Measurements from ENCODE around the gene MYH4. TPM values are rescaled to one million over a fixed set of nuclear protein-coding genes. Genes with fewer than 3 reads are reported as not detected.

The MYH4 gene
- not detected for total RNA-seq

DNA sequence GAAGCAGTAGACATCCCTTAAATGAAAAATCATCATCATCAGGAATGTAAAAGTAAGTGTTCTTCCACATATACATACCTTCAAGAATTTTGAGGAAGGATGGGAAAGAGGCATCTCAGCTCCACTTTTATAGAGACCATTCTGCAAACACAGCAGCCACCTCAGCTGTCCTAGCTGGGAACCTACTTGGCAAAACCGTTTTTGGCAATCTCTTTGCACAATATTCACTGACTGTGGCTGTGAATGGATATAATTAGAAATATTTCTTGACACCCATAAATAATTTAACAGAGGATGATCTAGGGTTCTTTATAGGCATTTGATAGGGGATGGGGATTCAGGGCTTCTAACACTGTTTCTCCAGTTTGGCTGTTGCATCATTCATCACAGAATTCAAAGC is at the start of gene MYH4:
Gene MYH4 (minus strand): TSS at position 101 of the 400 bp plus-strand sequence. CDS start 2,814 bp downstream, outside the sequence.
- Mint-ChIP-seq H3K27ac (no peak within 1 kb of the TSS), H3K9me3 (ENCODE audit: low read depth) (peaks cover 3% of the 10 kb centered on the region), H3K4me3 (no peak within 1 kb of the TSS), H3K27me3 (no peaks in the 10 kb centered on the region), H3K36me3 (no peaks in the 10 kb centered on the region), H3K4me1 (no peaks in the 10 kb centered on the region)
- ATAC-seq: no peak
- no peak for DNase-seq
- CTCF ChIA-PET: interaction anchor here (0.6 kb wide), 1 partner anchor 106 kb away, joined by 4 read pairs; no protein-coding TSS in a partner anchor

DNA sequence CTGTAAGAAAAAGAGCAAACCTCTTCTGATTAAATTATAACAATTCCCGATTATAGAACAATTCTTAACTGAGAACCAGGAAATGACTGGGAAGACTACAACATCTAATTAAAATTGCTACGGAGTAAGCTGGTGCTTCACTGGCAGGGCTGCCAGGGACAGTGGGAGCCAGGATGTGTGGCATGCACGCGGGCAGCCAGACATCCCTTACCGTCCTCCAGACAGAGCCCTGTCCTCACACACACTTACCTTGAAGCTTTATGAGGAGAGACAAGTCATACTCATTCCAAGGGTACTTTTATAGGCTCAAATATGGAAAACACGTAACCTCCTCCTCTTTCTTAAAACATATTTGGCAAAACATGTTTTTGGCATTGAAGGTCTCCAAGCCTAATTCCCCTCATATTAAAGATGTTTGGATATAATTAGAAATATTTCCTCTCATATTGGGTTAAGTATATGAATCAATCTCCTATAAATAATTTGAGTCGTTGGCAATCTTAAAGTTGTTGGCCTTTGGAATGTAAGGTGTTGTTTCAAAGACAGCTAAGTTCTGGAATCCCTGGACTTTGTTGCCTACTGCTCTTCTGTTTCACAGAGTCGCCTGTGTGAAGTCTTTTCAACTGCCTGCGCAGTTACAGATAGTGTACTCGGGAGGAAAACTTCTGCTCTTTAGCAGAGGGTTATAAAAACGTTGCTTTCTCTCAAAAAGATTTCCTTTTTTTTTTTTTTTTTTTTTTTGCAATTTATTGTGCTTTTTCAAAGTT is 49.1 kb upstream of the MYH4 start, which contains the start of gene MYH1:
Gene MYH1 (minus strand): TSS at position 272 of the 767 bp plus-strand sequence. CDS start 1,900 bp downstream, outside the sequence.
- no peaks in the 10 kb centered on the region for H3K4me1 Mint-ChIP-seq
- CTCF ChIA-PET: no interaction called here
- ATAC-seq: no peak
- no peak within 1 kb of the TSS for H3K27ac Mint-ChIP-seq
- no peaks in the 10 kb centered on the region for H3K9me3 Mint-ChIP-seq (ENCODE audit: low read depth)
- DNase-seq: no peak
- H3K27me3 Mint-ChIP-seq: peaks cover 2% of the 10 kb centered on the region
- H3K36me3 Mint-ChIP-seq: no peaks in the 10 kb centered on the region
- no peak within 1 kb of the TSS for H3K4me3 Mint-ChIP-seq

DNA sequence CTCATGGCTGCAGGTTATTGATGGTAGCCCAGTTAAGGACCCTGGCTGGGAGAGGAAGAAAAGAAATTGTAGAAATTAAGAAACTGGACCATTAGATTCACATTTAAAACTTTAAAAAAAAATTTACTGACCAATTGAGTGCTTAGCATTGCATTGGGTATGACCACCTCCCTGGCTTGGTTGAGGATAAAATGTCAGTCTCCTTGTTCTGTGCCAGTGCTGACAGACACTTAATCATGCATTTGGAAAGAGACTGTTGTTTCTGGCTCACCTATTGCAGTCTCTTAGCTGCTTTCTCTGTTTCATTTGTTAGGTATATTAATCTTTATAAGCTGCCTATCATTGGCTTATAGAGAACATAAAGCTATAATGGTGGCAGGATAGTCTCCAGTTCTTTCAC is 47.3 kb upstream of the MYH4 start:
- DNase-seq: no peak
- ATAC-seq: no peak
- no peak overlapping the region for H3K27ac Mint-ChIP-seq
- peaks cover 2% of the 10 kb centered on the region for H3K27me3 Mint-ChIP-seq
- CTCF ChIA-PET: no interaction called here
- H3K9me3 Mint-ChIP-seq (ENCODE audit: low read depth): no peaks in the 10 kb centered on the region
- H3K4me1 Mint-ChIP-seq: no peaks in the 10 kb centered on the region
- no peaks in the 10 kb centered on the region for H3K36me3 Mint-ChIP-seq
- no peak overlapping the region for H3K4me3 Mint-ChIP-seq

DNA sequence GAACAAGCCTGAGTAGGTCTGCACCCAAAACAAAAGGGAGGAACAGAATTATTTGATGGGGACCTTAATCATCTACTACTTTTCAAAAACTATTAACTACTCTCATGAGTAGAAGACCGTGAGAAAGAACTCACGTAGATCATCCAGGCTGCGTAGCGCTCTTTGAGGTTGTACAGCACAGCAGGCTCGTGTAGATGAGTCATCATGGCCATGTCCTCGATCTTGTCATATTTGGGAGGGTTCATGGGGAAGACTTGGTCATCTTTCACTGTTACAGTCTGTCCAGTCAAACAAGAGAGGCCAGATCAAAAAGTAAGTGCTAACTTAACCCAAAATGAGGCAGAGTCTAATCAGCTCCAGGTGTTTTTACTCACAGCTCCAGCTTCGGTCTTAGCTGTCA is 46.7 kb upstream of the MYH4 start:
- no peaks in the 10 kb centered on the region for H3K4me1 Mint-ChIP-seq
- ATAC-seq (no peak), DNase-seq (no peak)
- H3K27me3 Mint-ChIP-seq: peaks cover 2% of the 10 kb centered on the region
- no peaks in the 10 kb centered on the region for H3K36me3 Mint-ChIP-seq
- no peak overlapping the region for H3K4me3 Mint-ChIP-seq
- no peaks in the 10 kb centered on the region for H3K9me3 Mint-ChIP-seq (ENCODE audit: low read depth)
- CTCF ChIA-PET: no interaction called here
- H3K27ac Mint-ChIP-seq: no peak overlapping the region

DNA sequence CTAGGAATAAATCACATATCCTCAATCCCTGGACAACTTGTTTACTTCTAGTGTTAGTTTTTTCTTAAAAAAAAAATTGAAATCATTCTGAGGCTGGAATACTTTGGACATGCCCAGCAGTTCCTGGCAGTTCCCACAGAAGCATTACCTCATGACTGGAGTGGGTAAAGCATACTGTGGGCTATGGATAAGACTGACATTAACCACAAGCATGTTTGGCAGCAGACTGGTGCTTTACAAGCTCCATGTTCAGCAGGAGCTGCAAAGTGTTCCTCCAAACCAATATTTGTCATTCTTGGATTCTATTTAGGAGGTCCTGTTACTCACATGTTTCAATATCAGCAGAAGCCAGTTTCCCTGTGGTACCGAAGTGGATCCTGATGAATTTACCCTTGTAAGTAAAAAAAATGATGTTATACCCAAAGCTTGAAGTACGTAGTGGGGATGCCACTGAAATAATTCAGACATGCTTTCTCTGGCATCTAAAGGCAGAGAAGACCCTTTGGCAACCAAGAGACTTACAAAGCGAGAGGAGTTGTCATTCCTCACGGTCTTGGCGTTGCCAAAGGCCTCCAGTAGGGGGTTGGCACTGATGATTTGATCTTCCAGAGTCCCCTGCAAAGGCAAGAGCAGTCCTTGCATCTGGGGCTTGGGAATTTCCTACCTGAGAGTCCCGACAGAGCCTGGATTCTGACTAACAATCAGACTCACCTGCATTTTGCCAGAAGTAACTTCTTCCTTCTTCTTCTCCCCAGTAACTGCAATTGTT is 44.1 kb upstream of the MYH4 start:
- DNase-seq (no peak), ATAC-seq (no peak)
- H3K4me1 Mint-ChIP-seq: no peaks in the 10 kb centered on the region
- H3K36me3 Mint-ChIP-seq: no peaks in the 10 kb centered on the region
- peaks cover 2% of the 10 kb centered on the region for H3K27me3 Mint-ChIP-seq
- no peak overlapping the region for H3K27ac Mint-ChIP-seq
- CTCF ChIA-PET: interaction anchor here (1.1 kb wide), 1 partner anchor 105 kb away, joined by 4 read pairs; no protein-coding TSS in a partner anchor
- H3K9me3 Mint-ChIP-seq (ENCODE audit: low read depth): no peaks in the 10 kb centered on the region
- H3K4me3 Mint-ChIP-seq: no peak overlapping the region

DNA sequence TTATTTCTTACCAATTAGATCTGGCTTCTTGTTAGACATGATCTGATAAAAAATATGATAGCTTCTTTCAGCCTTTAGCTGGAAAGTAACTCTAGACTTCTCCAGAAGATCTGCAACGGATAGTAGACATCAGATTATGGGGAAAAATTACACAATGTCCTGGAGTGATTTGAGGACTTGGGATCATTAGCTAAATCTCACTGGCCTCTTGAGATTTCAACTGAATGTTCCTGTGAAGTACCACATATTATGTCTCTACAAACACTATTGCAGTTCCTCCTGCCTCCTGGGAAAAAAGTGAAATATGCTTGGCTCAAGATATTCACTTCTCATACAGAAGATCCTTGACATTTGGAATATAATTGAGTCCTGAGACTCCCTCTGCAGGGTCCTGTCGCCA is 43.5 kb upstream of the MYH4 start:
- no peaks in the 10 kb centered on the region for H3K36me3 Mint-ChIP-seq

DNA sequence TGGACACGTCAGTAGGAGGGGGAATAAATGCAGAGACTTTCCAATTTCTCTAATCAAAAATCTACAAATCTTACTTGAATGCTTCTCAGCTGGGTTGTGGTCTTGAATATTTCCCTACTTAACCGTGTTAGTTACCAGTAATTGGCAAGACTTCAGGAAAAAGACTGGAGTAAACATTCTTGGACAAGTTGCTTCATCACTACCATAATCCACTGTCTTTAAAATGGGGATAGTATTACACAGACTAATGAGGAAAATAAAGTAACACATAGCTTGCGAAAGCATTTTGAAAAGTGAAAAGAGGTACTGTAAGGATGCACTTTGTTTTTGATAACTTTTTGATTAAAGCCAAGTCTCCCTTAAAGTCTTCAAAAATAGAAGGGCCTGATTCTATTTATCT is 30.6 kb upstream of the MYH4 start:
- DNase-seq: no peak
- CTCF ChIA-PET: no interaction called here
- no peaks in the 10 kb centered on the region for H3K27me3 Mint-ChIP-seq
- H3K4me1 Mint-ChIP-seq: no peaks in the 10 kb centered on the region
- no peaks in the 10 kb centered on the region for H3K9me3 Mint-ChIP-seq (ENCODE audit: low read depth)
- no peak for ATAC-seq
- H3K36me3 Mint-ChIP-seq: no peaks in the 10 kb centered on the region
- no peak overlapping the region for H3K27ac Mint-ChIP-seq
- no peak overlapping the region for H3K4me3 Mint-ChIP-seq

More for the DNA sequence above, 43.5 kb upstream of the MYH4 start:
- Mint-ChIP-seq H3K4me1 (no peaks in the 10 kb centered on the region), H3K9me3 (ENCODE audit: low read depth) (no peaks in the 10 kb centered on the region), H3K27ac (no peak overlapping the region), H3K27me3 (peaks cover 2% of the 10 kb centered on the region), H3K4me3 (no peak overlapping the region)
- DNase-seq (no peak), ATAC-seq (no peak)
- CTCF ChIA-PET: no interaction called here

DNA sequence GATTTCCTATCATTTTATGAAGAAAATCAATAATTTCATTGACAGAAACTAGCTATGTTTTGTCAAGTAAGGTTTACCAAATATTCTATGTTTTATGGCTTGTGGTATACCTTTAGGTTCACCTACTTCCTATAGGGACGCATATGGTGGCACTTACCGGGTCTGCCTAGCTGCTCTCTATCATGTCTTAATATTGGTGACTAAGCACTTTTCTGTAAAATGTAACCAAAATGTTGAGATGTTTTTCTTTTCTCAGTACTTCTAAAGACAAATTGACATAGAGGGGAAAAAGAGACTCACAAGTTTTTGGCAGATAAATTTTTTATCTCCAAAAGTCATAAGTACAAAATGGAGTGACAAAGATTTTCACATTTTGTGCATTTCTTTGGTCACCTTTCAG is 22.6 kb upstream of the MYH4 start:
- DNase-seq: no peak
- no peak overlapping the region for H3K27ac Mint-ChIP-seq
- H3K9me3 Mint-ChIP-seq (ENCODE audit: low read depth): peaks cover 25% of the 10 kb centered on the region
- ATAC-seq: no peak
- no peak overlapping the region for H3K4me3 Mint-ChIP-seq
- H3K27me3 Mint-ChIP-seq: no peaks in the 10 kb centered on the region
- no peaks in the 10 kb centered on the region for H3K36me3 Mint-ChIP-seq
- CTCF ChIA-PET: no interaction called here
- H3K4me1 Mint-ChIP-seq: no peaks in the 10 kb centered on the region

DNA sequence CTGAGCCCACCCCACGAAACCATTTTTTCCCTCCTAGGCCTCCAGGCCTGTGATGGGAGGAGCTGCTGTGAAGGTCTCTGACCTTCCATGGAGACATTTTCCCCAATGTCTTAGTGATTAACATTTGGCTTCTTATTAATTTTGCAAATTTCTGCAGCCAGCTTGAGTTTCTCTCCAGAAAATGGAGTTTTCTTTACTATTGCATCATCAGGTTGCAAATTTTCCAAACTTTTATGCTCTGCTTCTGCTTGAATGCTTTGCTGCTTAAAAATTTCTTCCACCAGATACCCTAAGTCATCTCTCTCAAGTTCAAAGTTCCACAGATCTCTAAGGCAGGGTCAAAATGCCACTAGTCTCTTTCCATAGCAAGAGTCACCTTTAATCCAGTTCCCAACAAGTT is 12.9 kb upstream of the MYH4 start:
- no peak overlapping the region for H3K27ac Mint-ChIP-seq
- H3K9me3 Mint-ChIP-seq (ENCODE audit: low read depth): peaks cover 10% of the 10 kb centered on the region
- no peak for DNase-seq
- no peaks in the 10 kb centered on the region for H3K4me1 Mint-ChIP-seq
- no peak for ATAC-seq
- H3K36me3 Mint-ChIP-seq: no peaks in the 10 kb centered on the region
- H3K4me3 Mint-ChIP-seq: no peak overlapping the region
- no peaks in the 10 kb centered on the region for H3K27me3 Mint-ChIP-seq
- CTCF ChIA-PET: no interaction called here

DNA sequence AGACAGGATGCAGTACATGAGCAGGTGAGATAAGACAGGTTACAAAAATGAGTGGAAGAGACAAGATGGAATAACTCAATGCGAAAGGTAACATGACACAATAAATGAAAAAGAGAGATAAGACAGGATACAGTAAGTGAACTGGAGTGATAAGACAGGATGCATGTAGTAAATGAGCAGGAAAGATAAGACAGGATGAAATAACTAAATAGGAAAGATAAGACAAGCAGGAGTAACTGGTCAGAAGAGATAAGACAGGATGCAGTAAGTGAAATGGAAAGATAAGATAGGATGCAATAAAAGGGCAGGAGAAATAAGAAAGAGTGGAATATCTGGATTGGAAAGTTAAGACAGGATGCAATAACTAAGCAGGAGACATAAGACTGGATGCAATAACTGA is 8.3 kb upstream of the MYH4 start:
- Mint-ChIP-seq H3K9me3 (ENCODE audit: low read depth) (peaks cover 3% of the 10 kb centered on the region), H3K36me3 (no peaks in the 10 kb centered on the region), H3K27ac (no peak overlapping the region), H3K4me3 (no peak overlapping the region), H3K27me3 (no peaks in the 10 kb centered on the region), H3K4me1 (no peaks in the 10 kb centered on the region)
- CTCF ChIA-PET: no interaction called here
- no peak for ATAC-seq
- no peak for DNase-seq

DNA sequence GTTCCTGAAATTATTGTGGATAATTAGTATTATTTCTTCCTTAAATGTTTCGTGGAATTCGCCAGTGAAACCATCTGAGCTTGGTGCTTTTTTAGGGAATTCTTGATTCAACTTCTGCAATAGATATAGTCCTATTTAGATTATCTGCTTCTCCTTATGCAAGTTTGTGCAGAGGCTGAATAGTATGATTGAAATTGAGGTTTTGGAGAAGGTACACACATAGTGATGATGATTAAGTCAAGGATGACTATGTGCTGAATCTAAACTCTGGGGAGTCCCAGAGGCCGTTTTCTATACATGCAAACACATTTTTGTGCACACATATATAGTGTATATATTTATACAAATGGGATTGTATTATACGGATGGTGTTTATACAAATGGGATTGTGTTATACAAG is 5.2 kb upstream of the MYH4 start:
- Mint-ChIP-seq H3K36me3 (no peaks in the 10 kb centered on the region), H3K4me1 (no peaks in the 10 kb centered on the region), H3K4me3 (no peak overlapping the region), H3K27me3 (no peaks in the 10 kb centered on the region), H3K27ac (no peak overlapping the region), H3K9me3 (ENCODE audit: low read depth) (no peaks in the 10 kb centered on the region)
- DNase-seq (no peak), ATAC-seq (no peak)
- CTCF ChIA-PET: no interaction called here

DNA sequence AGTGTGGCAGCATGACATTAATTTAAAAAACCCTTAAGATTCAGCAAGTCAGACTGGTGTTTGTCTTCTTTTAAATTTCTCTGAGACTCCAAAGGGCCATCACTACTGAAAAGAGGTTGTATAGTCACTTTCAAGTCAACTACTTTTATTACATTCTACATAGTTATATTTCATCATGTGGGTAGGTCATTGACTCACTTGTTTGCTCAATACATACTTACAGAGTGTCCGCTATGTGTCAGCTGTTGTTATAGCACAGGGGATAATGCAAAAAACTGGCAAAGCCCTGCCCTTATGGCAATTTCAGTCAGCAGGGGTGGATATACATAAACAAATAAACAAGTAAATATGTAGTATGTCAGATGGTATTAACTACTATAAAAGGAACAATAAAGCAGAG is 2.5 kb upstream of the MYH4 start:
- CTCF ChIA-PET: no interaction called here
- Mint-ChIP-seq H3K27me3 (no peaks in the 10 kb centered on the region), H3K27ac (no peak overlapping the region), H3K4me1 (no peaks in the 10 kb centered on the region), H3K4me3 (no peak overlapping the region), H3K9me3 (ENCODE audit: low read depth) (no peaks in the 10 kb centered on the region), H3K36me3 (no peaks in the 10 kb centered on the region)
- ATAC-seq (no peak), DNase-seq (no peak)

DNA sequence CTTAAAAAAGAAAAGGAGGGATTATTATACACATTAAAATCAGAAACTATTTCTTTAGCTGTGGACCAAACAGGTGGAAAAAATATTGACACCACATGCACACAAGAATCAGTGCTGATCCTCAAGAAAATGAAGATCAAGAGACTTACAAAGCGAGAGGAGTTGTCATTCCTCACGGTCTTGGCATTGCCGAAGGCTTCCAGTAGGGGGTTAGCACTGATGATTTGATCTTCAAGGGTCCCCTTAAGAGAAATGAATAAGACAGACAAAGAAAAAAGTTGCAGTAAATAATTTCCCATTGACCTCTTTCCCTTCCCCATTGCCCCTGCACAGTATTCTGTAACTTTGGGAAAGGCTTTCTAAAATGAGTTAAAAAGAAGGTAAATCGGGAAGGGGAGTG is 6.0 kb downstream of the MYH4 start:
- no peaks in the 10 kb centered on the region for H3K27me3 Mint-ChIP-seq
- no peaks in the 10 kb centered on the region for H3K4me1 Mint-ChIP-seq
- H3K36me3 Mint-ChIP-seq: no peaks in the 10 kb centered on the region
- CTCF ChIA-PET: no interaction called here
- H3K4me3 Mint-ChIP-seq: no peak overlapping the region
- DNase-seq (no peak), ATAC-seq (no peak)
- peaks cover 5% of the 10 kb centered on the region for H3K9me3 Mint-ChIP-seq (ENCODE audit: low read depth)
- no peak overlapping the region for H3K27ac Mint-ChIP-seq

DNA sequence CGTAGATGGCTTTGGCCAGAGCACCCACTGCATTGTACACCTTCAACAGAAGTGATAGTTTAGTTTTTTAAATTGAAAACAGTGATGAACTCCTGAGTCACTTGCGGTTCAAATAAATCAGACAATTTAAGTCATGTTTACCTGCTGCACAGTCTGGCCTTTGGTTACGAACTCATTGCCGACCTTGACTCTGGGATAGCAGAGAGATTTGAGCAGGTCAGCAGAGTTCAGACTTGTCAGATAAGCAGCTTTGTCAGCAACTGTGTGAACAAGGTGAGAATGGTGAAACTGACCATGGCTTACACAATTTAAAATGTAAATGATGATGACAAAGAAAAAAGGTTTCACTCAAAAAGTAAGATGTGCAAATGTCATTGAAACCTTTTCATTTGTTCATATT is 9.3 kb downstream of the MYH4 start:
- Mint-ChIP-seq H3K9me3 (ENCODE audit: low read depth) (peaks cover 2% of the 10 kb centered on the region), H3K27ac (no peak overlapping the region), H3K4me3 (no peak overlapping the region), H3K27me3 (no peaks in the 10 kb centered on the region), H3K36me3 (no peaks in the 10 kb centered on the region), H3K4me1 (no peaks in the 10 kb centered on the region)
- DNase-seq (no peak), ATAC-seq (no peak)
- CTCF ChIA-PET: no interaction called here

Measured in activated CD8-positive, alpha-beta memory T cell treated with anti-CD3 and anti-CD28 coated beads, Interleukin-2, amount 10 ng/mL, durations not matched to agents 7 days and 5 days (primary cell).